Measurements from ENCODE around the gene SPAG16.
"Not testable (repeated sequence)": the region's sequence is repeated elsewhere in the genome, so short reads cannot be mapped to it uniquely, and the experiment has no call there.

SPAG16 gene

DNA sequence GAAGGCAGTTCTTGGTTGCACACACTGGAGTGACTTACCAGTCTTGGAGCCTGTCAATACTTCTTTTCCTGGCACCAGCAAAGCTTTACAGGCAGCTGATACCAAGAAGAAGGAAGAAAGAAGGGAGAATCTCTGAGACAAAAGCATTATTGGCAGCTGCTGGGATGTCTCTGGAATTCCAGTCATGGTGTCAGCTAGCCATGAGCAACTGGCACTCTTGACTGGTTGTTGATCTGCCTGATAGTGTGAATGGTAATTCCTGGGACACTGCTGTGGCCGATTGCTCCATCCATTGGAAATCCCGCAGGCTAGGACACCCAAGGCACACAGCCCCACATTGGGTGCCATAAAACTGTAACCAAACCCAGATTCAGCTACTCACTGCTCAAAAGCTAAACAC, 17.8 kb upstream of the SPAG16 start:
- in situ Hi-C loops (cut with HindIII; ENCODE audit: low sequenced_read_pairs): no loop called here

DNA sequence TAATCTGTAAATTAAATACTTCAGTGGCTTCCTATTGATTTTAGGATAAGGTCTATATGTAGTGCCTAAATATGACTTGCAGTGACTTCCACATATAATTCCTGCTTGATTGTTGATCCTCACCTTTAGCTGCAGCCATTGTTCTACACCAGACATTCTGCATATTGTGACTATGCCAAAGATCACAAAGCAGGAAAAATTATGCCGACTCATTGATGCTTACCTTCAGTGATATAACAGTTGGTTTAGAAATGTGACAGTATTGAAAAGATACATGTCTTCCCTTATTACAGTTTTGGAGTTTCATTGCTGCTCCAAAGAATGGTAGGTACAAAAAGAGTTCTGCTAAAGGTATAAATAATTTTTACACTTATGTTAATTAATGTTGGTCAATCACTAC, 12.3 kb upstream of the SPAG16 start:
- in situ Hi-C loops (cut with HindIII; ENCODE audit: low sequenced_read_pairs): no loop called here

DNA sequence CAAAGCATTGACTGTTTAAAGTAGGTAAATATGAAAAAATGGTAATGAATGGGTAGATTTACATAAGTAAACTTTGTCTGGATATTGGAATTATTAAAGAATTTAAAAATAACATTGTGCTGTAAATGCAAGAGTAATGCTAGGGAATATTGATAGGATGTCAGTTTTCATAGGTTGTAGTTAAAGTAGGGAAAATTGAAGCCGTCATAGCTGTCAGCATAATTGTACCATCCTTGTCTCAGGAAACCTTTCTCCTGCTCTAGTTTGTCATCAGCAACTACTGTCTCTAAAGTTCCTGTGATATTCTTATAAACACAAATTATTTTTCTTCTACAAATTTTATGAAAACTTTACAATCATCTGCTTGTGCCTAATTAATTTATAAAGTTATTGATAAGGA, 10.1 kb upstream of the SPAG16 start:
- in situ Hi-C loops (cut with HindIII; ENCODE audit: low sequenced_read_pairs): no loop called here

DNA sequence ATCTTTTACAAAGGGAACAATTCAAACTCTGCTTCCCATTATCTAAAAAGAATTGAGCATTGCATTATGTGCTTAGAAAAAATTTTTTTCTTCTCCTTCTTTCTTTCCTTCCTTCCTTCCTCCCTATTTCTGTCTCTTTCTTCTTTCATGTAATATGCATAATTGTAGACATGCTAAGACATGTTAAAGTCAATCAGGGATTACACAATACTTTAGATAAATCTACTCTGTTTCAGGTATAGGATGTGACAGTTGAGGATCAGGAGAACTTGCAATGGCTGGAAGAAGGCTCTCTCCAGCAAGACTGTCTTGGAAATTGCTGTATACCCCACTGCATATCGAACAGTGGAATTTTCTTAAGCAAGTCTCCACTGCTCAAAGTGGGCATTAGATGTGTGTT, 9.0 kb upstream of the SPAG16 start:
- in situ Hi-C loops (cut with HindIII; ENCODE audit: low sequenced_read_pairs): no loop called here

DNA sequence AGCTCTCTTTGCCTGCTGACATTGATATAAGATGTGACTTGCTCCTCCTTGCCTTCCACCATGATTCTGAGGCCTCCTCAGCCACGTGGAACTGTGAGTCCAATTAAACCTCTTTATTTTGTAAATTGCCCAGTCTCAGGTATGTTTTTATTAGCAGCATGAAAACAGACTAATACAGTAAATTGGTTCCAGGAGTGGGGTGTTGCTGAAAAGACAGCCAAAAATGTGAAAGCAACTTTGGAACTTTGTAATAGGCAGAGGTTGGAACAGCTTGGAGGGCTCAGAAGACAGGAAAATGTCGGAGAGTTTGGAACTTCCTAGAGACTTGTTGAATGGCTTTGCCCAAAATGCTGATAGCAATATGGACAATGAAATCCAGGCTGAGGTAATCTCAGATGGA, 7.1 kb upstream of the SPAG16 start:
- in situ Hi-C loops (cut with HindIII; ENCODE audit: low sequenced_read_pairs): not testable (repeated sequence)

DNA sequence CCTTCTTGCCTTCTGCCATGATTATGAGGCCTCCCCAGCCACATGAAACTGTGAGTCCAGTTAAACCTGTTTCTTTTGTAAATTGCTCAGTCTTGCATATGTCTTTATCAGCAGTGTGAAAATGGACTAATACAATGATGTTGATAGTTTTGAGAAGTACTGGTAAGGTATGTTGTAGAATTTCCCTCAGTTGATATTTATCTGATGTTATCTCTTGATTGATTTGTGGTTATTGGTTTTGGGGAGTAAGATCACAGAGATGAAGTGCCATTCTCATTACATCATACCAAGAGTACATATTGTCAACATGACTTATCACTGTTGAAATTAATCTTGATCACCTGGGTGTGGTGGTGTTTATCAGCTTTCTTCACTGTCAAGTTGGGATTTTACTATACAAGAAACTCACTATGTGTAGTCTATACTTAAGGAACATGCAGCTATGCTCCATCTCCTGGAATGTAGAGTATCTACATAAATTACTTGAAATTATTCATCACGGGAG, 5.1 kb upstream of the SPAG16 start:
- in situ Hi-C loops (cut with HindIII; ENCODE audit: low sequenced_read_pairs): no loop called here

DNA sequence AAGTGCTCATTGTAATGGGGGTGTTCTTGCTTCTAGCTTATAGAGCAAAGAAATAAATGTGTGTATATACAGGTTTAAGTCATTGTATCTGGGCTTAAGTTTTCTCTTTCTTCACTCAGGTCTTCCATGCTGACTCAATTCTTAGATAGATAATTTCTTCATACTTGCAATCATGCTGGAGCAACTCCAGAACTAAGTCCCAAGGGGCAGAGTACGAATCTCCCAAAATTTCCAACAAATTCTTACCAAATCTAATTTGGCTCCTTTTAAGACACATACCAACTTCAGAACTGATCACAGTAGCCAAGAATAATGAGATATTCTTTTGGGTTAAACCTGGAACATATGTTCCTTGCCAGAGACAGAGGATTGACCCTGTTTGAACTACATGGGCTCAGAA, 4.3 kb upstream of the SPAG16 start:
- in situ Hi-C loops (cut with HindIII; ENCODE audit: low sequenced_read_pairs): no loop called here

DNA sequence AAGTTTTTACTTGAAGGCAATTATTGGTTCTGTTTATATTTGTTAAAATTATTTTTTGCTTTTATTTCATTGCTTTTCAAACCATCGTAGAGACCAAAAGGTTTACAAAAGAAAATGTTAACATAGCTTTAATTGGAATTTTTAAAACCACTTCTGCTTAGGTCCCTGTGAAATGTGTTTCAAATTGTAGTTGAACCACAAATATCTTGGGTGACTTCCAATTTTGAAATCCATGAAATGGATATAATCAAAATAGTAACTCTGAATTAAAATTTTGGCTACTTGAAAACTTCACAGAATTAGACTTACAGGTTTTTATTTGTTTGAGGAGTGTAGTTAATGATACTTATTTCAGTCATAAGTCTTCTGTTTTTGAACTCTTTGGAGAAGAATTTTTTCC, 3.1 kb upstream of the SPAG16 start:
- in situ Hi-C loops (cut with HindIII; ENCODE audit: low sequenced_read_pairs): no loop called here

DNA sequence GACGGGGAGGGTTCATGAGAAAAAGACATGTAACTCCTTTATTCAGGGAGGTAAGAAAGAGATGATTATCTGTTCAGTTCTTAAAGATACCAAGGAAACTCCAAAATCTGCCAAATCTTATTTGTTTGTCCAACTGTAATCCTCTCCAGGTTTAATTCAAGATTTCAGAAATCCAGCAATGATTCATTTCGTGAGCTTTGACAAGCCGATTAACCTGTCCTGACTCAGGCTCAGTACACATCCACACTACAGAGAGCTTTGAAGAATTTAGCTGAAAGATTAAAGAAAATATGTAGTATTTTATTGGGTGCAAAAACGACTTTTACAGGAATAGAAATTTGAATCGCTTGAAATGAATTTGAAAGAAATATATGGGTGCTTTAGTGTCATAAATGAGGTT, 1.1 kb downstream of the SPAG16 start:
- in situ Hi-C loops (cut with HindIII; ENCODE audit: low sequenced_read_pairs): no loop called here

DNA sequence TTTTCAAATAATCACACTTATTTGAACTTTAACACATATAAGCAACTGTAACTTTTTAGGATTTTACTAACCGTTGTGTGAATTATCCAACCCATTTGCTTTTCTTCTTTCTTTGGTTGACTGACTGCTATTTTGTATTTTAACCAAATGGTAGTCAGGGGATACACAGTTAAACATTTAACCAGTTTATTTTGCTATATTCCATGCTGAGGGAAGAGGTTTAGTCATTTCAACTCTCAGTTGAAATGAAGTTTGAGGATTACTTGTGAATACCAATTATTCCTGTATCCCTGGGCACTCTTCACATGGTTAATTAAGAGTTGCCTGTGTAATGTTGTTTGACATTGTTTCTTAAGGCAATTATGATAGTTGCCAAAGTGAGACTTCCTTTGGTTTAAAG, 1.9 kb downstream of the SPAG16 start:
- in situ Hi-C loops (cut with HindIII; ENCODE audit: low sequenced_read_pairs): no loop called here

DNA sequence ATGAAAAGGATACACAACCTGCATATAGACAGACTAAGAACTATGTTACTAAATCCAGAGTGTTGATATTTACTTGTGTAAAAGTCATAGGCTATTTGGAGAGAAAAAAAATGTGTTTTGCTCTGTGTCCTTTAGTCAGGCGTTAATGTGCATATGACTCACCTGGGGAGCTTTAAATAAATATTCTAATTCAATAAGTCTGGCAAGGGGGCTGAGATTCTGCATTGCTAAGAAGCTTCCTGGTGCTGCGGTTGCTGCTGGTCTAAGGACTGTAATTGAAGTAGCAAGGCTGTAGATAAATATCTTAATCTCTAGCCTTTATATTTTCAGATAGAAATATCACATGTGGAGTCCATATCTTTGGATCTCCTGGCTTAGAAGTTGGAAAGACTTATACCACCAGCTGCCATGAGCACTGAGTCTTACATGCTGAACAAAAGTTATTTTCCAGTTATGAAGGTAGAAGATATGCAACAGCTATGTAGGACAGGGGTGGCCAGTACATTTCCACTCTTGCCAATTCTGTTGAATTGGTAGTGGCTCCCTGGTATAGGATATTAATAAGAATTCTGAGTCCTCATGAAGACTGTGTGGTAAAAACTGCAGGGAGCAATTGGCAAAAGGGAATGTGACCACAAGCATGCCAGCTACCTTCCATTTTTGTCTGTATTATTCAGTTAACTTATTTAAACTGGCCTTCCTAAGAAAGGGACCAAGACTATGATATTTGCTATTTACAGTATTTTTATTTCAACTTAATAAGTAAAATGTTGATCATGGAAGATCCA, 4.8 kb downstream of the SPAG16 start:
- in situ Hi-C loops (cut with HindIII; ENCODE audit: low sequenced_read_pairs): no loop called here

DNA sequence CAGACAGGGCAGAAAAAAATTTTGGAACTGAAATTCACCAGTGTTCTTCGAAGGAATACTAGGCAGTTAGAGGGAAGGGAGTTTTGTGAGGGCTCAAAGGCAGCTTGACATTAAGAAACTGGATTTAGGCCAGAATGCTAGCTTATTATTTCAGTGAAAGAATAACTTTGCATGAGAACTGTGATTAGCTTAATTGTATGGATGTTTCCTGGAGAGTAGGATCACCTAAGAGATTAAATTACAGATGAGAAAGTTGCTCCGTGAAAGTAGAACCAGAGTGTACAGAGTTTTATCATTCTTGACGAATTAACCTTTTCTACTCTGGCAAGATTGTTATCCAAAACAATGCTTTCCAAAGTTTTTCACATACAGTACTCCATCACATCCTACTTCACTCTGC, 6.2 kb downstream of the SPAG16 start:
- in situ Hi-C loops (cut with HindIII; ENCODE audit: low sequenced_read_pairs): no loop called here

DNA sequence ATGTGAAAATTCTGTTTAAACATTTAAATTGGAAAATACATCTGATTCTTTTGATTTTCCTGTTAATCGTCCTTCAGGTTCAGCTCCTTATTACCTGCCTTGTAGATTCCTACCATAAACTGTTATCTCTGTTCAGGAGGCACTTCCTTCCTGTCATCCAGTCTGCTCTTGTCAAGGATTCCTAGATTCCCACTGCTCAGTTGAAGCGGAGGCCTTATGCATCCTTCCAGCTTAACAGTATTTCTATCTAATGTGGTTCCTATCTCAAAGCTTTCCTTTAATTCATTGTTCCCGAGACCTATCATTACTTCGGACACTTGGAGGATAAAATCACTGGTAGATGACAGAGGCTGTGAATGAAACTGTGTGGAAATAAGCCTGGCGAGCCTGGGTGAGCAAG, 12.0 kb downstream of the SPAG16 start:
- in situ Hi-C loops (cut with HindIII; ENCODE audit: low sequenced_read_pairs): no loop called here

DNA sequence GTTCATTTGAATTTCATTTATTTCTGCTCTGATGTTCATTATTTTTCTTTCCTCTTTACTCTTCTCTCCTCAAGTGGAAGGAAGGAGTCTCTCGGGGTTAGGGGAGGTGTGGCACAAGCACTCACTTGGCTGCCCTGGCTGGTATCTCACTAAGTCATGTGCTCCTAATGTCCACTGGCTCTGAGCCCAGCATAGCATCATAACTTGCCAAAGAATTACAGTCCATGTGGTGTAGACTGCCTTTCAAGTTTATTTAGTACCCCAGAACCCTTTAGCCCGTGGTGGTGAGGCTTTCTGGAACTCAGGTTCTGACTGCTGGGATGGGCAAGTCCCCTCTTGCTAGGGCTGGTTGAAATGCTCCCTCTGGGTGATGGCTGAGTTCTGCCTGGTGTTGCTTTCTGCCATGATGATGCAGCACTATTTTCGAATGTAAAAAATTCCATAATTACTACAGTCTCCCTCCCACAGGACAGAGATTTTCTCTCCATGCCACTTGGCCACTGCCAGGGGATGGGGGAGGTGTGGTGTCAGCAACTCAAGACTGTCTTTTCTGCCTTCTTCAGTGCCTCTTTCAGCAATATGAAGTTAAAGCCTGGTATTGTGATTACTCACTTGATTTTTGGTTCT, 22.2 kb downstream of the SPAG16 start:
- in situ Hi-C loops (cut with HindIII; ENCODE audit: low sequenced_read_pairs): no loop called here

DNA sequence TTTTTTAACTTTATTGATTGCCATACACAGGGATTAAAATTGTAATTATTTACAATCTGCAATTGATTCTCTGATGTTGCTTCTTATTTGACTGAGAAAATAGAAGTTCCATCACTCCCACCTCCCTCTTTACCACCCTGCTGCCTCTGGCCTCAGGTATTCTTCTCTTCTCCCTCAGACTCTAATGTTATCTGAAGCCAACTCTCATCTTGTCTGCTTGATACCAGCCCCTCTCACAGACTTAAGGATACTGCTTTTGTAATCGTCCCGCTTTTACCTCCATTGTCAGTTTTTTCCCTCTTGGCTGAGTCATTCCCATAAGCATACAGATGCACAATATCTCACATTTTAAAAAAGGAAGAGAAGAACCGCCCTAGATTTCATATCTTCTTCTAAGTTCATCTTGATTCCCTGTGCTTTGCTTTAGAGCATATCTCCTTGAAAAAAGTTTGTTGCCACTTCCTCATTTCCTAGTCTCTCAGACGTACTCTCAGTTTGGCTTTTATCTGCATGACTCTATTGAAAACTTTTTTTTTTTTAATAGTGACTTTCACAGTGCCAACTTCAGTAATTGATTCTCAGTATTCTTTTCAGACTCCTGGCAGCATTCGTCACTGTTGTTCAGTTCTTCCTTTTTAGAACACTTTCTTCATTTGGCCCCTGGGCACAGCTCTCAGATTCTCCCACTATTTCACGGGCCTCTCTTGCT, 31.1 kb downstream of the SPAG16 start:
- in situ Hi-C loops (cut with HindIII; ENCODE audit: low sequenced_read_pairs): no loop called here

DNA sequence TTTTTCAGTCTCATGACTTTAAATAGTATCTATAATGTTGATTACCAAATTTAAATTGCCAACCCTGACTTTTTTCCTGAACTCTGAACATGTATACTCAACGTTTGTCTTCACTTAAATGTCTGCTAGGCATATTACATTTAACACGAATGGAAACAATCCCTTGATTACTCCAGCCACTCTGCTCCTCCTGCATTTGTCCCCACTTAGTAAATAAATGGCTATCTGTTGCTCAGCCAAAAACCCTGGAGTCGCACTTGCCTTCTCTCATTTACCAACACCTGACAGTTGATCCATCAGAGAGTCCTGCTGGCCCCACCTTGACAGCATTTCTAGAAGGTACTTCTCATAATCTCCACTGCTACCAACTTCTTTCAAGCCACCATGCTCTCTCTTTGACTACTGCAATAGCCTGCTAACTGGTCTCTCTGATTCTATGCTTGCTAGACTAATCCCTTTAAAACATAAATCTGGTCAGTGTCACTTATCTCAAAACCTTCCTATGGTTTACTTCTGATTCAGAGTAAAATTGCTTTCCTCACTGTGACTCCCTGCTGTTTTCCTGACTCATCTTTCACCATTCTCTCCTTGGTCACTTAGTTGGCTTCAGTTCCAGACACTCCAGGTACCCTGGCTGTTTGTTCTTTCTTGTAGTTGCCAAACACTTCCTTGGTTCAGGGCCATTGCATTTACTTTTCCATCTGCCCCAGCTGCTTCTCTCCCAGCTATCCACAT, 31.9 kb downstream of the SPAG16 start:
- in situ Hi-C loops (cut with HindIII; ENCODE audit: low sequenced_read_pairs): no loop called here

DNA sequence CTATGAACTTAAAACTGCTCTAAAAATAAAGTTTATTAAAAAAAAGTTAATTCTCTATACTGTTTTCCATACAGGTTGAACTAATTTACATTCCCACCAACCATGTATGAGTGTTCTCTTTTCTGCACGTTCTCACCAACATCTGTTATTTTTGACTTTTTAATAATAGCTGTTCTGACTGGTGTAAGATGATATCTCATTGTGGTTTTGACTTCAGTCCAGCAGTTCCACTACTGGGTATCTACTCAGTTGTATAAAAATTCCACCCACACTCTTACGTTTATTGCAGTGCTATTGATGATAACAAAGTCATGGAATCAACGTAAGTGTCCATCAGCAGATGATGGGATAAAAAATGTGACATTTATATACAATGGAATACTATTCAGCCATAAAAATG, 33.7 kb downstream of the SPAG16 start:
- in situ Hi-C loops (cut with HindIII; ENCODE audit: low sequenced_read_pairs): no loop called here

DNA sequence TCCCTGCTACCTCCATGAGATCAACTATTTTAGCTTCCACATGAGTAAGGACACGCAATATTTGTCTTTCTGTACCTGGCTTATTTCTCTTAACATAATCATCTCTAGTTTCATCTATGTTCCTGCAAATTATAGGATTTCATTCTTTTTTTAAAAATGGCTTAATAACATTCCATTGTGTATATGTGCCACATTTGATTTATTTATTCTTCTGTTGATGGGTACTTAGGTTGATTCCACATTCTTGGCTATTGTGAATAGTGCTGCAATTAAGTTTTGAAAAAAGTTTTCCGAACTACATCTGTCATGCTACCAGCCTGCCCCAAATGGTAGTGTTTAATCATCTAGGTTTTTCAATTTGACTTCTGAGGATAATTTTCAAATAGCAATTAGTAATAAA, 36.3 kb downstream of the SPAG16 start:
- in situ Hi-C loops (cut with HindIII; ENCODE audit: low sequenced_read_pairs): no loop called here

DNA sequence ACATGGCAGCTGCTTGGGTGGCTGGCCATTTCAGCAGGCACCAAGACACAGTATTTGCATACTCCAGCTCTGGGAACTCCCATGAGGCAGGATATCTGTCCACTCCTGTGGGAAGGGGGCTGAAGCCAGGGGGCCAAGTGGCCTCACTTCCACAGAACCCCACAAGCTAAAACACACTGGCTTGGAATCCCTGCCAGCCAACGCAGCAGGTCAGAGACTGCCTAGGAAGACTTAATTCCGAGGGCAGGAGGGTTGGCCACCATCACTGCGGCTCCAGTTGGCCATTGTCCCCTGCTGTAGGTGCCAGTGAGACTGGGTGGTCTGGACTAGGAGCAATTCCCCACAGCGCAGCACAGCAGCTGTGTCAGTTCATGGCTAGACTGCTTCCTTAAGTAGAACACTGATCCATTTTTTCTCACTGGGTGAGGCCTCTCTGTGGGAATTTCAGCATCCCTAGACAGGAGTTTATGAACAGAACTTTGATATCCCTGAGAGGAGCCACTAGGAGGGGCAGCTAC, 52.0 kb downstream of the SPAG16 start:
- in situ Hi-C loops (cut with HindIII; ENCODE audit: low sequenced_read_pairs): no loop called here

DNA sequence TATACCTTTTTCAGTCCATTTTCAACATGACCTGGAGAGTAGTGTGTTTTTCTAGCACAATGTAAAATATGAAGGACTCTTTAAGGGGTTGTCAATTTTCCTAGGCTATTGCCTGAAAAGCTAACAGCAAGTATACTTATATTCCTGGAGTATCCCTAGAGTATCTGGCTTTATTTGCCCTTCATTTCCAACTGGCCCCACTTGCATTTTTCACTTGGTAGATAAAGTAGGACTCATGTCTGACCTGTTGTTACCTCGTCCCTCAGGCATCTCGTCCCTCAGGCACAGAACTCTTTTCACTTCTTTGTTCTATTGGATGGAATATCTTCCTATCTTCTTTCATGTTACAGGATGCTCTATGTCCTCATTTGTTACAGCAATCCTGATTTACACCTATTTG, 69.2 kb downstream of the SPAG16 start:
- in situ Hi-C loops (cut with HindIII; ENCODE audit: low sequenced_read_pairs): no loop called here

DNA sequence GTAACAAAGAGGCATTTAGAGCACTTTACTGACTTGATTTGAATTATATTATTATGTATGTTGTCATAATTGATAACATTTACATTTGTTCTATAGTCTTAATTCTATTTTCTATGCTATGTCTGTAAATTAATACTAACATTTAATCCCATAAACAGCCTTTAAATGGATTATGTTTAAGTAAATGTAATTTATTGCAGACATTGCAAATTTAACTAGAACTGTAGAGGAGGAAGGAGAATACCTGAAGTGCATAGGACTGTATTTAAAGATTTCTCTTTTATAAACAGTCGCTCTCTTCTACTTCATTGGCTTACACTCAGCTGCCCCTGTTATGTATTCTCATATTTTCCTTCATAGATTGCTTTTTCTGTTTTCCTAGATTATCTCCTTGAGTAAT, 92.4 kb downstream of the SPAG16 start:
- in situ Hi-C loops (cut with HindIII; ENCODE audit: low sequenced_read_pairs): no loop called here
